GM10248 (cell line): ENCODE data around the gene COCH.
A peak's percentile ranks its signal among the peaks of the same experiment; 100 is the strongest.

Experiments
- CTCF ChIA-PET: fragments of 300-600 bp; sonication (Branson Sonifier 250); formaldehyde crosslinking; extraction: SDS; loops from one replicate; lab custom pipeline; 2021; ENCODE audit warnings: antibody characterized with exemption; lab: Yijun Ruan, JAX
- POLR2A ChIA-PET: fragments of 350-650 bp; sonication (Branson Sonifier 250); formaldehyde crosslinking; extraction: SDS; loops from one replicate; lab custom pipeline; 2020; ENCODE audit warnings: antibody characterized with exemption; lab: Yijun Ruan, JAX
- DNase-seq: peaks from one replicate; pipeline ENCODE4 v3.0.0; 2012; ENCODE audit errors: extremely low spot score
- CTCF ChIP-seq: IDR thresholded peaks from 2 replicates; pipeline ENCODE4 v1.5.1; 2012; ENCODE audit warnings: mild to moderate bottlenecking, low read depth; ENCODE audit errors: extremely low read depth, missing control alignments, control extremely low read depth

Gene COCH

GRCh38 chr14:30873308-30874119, 845 bp upstream of the COCH start:
- DNase-seq, result no peak
- CTCF ChIA-PET, result interaction anchor here (0.9 to 3.4 kb wide), 12 partner anchors 9 to 576 kb away, joined by 3 to 19 read pairs (median 7); partner anchors contain the start of gene SCFD1
- POLR2A ChIA-PET, result no interaction called here
- TF ChIP-seq CTCF, result no peak

GRCh38 chr14:30874999-30875787, 834 bp downstream of the COCH start:
- ChIA-PET CTCF (interaction anchor here (1.7 to 3.4 kb wide), 5 partner anchors 11 to 29 kb away, joined by 4 to 19 read pairs (median 11); no protein-coding TSS in a partner anchor), POLR2A (no interaction called here)
- peak; percentile 46 for DNase-seq

GRCh38 chr14:30875788-30876053, 1.4 kb downstream of the COCH start:
- no peak for DNase-seq
- no peak for TF ChIP-seq CTCF
- POLR2A ChIA-PET, result no interaction called here
- CTCF ChIA-PET, result interaction anchor here (1.7 to 3.4 kb wide), 2 partner anchors 25 to 29 kb away, joined by 4 to 10 read pairs; no protein-coding TSS in a partner anchor

More at GRCh38 chr14:30874999-30875787, 834 bp downstream of the COCH start:
- TF ChIP-seq CTCF, result no peak

- TF ChIP-seq CTCF, result no peak
- DNase-seq, result no peak
- POLR2A ChIA-PET, result no interaction called here
- CTCF ChIA-PET, result interaction anchor here (3.1 to 3.4 kb wide), 2 partner anchors 19 to 28 kb away, joined by 10 to 11 read pairs; no protein-coding TSS in a partner anchor
Observed at GRCh38 chr14:30876692-30877091, 2.3 kb downstream of the COCH start.

- CTCF ChIA-PET, result interaction anchor here (1.0 to 2.6 kb wide), 2 partner anchors 10 to 15 kb away, joined by 3 to 5 read pairs; no protein-coding TSS in a partner anchor
- DNase-seq, result no peak
- no peak for TF ChIP-seq CTCF
- POLR2A ChIA-PET, result no interaction called here
Observed at GRCh38 chr14:30882431-30882830, 8.1 kb downstream of the COCH start.
